Measurements from ENCODE around the gene CD247. TPM values are rescaled to one million over a fixed set of nuclear protein-coding genes. Genes with fewer than 3 reads are reported as not detected.

CD247 gene
- total and polyA plus RNA-seq, 2 of the 13 experiments (the other 11 are each of a cell fraction or from before 2014, with no cell fraction given) = 0.20 TPM; not detected in 1

DNA sequence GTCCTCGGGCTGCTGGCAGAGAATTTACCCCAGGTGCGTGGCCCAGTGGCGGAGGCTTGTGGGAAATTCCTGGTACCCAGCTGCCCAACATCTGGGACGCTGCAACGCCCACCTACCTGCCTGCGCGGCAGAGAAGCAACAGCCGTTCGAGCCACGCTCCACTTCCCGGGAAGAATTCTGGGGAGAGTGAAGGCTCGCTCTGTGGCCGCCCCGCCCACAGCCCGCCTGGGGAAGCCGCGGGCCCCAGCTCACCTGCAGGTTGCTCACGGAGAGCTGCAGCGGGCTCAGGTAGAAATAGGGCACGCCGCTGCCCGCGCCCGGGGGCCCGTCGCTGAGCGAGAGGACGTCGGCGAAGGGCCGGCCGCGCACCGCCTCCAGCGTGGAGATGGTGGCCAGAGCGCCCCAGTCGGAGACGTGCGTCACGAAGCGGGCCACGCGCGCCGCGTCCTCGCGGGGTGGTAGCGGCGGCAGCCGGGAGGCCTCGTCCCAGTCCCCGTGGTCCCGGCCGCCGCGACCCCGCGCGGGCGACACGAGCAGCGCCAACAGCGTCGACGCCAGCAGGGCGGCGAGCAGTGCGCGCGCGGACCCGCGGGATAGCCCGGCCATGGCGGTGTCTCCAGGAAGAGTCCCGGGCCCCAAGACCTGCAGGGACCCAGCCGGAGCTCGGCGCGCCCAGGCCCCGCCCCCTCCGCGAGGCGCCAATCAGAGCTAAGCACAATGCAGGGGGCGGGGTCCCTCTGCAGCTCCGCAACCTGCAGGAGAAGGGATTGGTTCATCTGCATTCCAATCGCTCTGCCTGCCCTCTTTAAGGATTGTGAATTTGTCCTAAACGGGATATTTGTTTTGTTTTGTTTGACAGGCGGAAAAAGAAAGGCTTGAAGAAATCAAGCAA, 35.1 kb upstream of the CD247 start, which contains the start of gene CREG1:
Gene CREG1 (minus strand): TSS at position 627 of the 892 bp plus-strand sequence.
- peak; percentile 100 for ATAC-seq
- Histone ChIP-seq H3K9ac (ENCODE audit: insufficient read depth, low read depth, low read length) (peak within 1 kb of the TSS; percentile 52), H3K4me2 (ENCODE audit: low read depth, low read length) (peak within 1 kb of the TSS; percentile 88), H3K79me2 (ENCODE audit: insufficient read depth, low read length) (no peaks in the 10 kb centered on the region), H3K36me3 (replicated peaks in 1 of 2; ENCODE audit: control insufficient read depth in 1 of 2, insufficient read depth in 2 of 2, low read length in 2 of 2) (no peaks in the 10 kb centered on the region), H3K27ac (ENCODE audit: extremely low read length, insufficient read depth, low read length) (no peak within 1 kb of the TSS), H4K20me1 (ENCODE audit: insufficient read depth, low read length) (no peaks in the 10 kb centered on the region), H3K9me3 (ENCODE audit: low read length) (no peaks in the 10 kb centered on the region), H2AFZ (ENCODE audit: low read length) (peak within 1 kb of the TSS; percentile 74), H3K27me3 (ENCODE audit: control insufficient read depth in 1 of 2, insufficient read depth in 2 of 2, low read length in 2 of 2) (peaks cover 0 to 4% of the 10 kb centered on the region in 2 experiments; a peak in 1 of 5 replicates), H3K4me1 (ENCODE audit: insufficient read depth, low read length) (peaks cover 7% of the 10 kb centered on the region), H3K4me3 (replicated peaks in 1 of 3; ENCODE audit: insufficient read depth in 1 of 3, low read depth in 2 of 3, low read length in 3 of 3) (peak within 1 kb of the TSS; percentile 57 to 72 (median 58))
- ChIA-PET POLR2A (interaction anchor here (0.5 to 1.4 kb wide), 11 partner anchors 9 to 714 kb away, joined by 3 to 10 read pairs (median 6); partner anchors contain the start of genes DCAF6, MPC2, POGK and POU2F1), CTCF (ENCODE audit: low intra/inter-chr PET ratio, low total read pairs) (no interaction called here)
- BruUV-seq (replicated peaks) = no TSS peak
- peak; percentile 65 for FAIRE-seq
- in situ Hi-C loops (cut with HindIII; ENCODE audit: extremely low pct_ligation_motif_present, low pct_unique_long_range_greater_than_20kb) = no loop called here
- DNase-seq (ENCODE audit: low spot score) = peak; percentile 88
- 7% methylated on average over 9 of the region's 90 CpGs for WGBS (ENCODE audit: low lambda C conversion rate)
- intact Hi-C loops (cut with micrococcal nuclease; ENCODE audit: unreplicated experiment) = no loop called here
- TF ChIP-seq, protein P1, sequence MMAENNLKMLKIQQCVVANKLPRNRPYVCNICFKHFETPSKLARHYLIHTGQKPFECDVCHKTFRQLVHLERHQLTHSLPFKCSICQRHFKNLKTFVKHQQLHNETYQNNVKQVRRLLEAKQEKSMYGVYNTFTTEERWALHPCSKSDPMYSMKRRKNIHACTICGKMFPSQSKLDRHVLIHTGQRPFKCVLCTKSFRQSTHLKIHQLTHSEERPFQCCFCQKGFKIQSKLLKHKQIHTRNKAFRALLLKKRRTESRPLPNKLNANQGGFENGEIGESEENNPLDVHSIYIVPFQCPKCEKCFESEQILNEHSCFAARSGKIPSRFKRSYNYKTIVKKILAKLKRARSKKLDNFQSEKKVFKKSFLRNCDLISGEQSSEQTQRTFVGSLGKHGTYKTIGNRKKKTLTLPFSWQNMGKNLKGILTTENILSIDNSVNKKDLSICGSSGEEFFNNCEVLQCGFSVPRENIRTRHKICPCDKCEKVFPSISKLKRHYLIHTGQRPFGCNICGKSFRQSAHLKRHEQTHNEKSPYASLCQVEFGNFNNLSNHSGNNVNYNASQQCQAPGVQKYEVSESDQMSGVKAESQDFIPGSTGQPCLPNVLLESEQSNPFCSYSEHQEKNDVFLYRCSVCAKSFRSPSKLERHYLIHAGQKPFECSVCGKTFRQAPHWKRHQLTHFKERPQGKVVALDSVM (CRISPR knock-in tag; IDR thresholded peaks at IDR 0.05) = peak; percentile 47; the same call in 1 of the 2 replicates
- TF ChIP-seq ZNF350 (CRISPR knock-in tag; IDR thresholded peaks at IDR 0.05; ENCODE audit: borderline replicate concordance, low read depth) (no peak), ZNF552 (CRISPR knock-in tag; IDR thresholded peaks at IDR 0.05; ENCODE audit: borderline replicate concordance) (no peak), DNMT1 (CRISPR knock-in tag; IDR thresholded peaks at IDR 0.05) (0 out of 2 replicates have a peak, but pooled peaks have one; percentile 73), ELF4 (CRISPR knock-in tag; IDR thresholded peaks at IDR 0.05; ENCODE audit: borderline replicate concordance) (0 out of 2 replicates have a peak, but pooled peaks have one; percentile 20), TAF1 (CRISPR knock-in tag; IDR thresholded peaks at IDR 0.05) (peak; percentile 68; the same call in 1 of the 2 replicates), YY1 (IDR thresholded peaks at IDR 0.05; ENCODE audit: insufficient read depth, insufficient replicate concordance, low read depth, low read length) (peak; percentile 76), ZNF484 (CRISPR knock-in tag; IDR thresholded peaks at IDR 0.05; ENCODE audit: borderline replicate concordance, low read depth) (no peak), ZNF780A (CRISPR knock-in tag; IDR thresholded peaks at IDR 0.05) (no peak), TARDBP (CRISPR knock-in tag; IDR thresholded peaks at IDR 0.05) (peak; percentile 27; the same call in 1 of the 2 replicates), U2AF2 (IDR thresholded peaks at IDR 0.05; ENCODE audit: low read depth, low read length) (no peak), TBX2 (CRISPR knock-in tag; IDR thresholded peaks at IDR 0.05; ENCODE audit: borderline replicate concordance) (0 out of 2 replicates have a peak, but pooled peaks have one; percentile 18), FOSL1 (CRISPR knock-in tag; IDR thresholded peaks at IDR 0.05; ENCODE audit: borderline replicate concordance) (no peak), RNF2 (conservative IDR thresholded peaks at IDR 0.05; ENCODE audit: low read depth) (peak; percentile 91)
- TF ChIP-seq, protein P2, sequence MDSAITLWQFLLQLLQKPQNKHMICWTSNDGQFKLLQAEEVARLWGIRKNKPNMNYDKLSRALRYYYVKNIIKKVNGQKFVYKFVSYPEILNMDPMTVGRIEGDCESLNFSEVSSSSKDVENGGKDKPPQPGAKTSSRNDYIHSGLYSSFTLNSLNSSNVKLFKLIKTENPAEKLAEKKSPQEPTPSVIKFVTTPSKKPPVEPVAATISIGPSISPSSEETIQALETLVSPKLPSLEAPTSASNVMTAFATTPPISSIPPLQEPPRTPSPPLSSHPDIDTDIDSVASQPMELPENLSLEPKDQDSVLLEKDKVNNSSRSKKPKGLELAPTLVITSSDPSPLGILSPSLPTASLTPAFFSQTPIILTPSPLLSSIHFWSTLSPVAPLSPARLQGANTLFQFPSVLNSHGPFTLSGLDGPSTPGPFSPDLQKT (CRISPR knock-in tag; IDR thresholded peaks at IDR 0.05; ENCODE audit: borderline replicate concordance) = no peak
- TF ChIP-seq, protein P3, sequence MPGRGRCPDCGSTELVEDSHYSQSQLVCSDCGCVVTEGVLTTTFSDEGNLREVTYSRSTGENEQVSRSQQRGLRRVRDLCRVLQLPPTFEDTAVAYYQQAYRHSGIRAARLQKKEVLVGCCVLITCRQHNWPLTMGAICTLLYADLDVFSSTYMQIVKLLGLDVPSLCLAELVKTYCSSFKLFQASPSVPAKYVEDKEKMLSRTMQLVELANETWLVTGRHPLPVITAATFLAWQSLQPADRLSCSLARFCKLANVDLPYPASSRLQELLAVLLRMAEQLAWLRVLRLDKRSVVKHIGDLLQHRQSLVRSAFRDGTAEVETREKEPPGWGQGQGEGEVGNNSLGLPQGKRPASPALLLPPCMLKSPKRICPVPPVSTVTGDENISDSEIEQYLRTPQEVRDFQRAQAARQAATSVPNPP (CRISPR knock-in tag; IDR thresholded peaks at IDR 0.05) = 0 out of 2 replicates have a peak, but pooled peaks have one; percentile 89
